Thyroid gland (tissue), 4 donors: ENCODE data around the gene HCFC1R1.

Experiments
- POLR2A ChIP-seq, 2 donors: fragments of 450-650 bp; IDR thresholded peaks; one replicate each; pipeline ENCODE4 v1.6.1; 2017; ENCODE audit warnings: antibody characterized with exemption in 2 of 2, mild to moderate bottlenecking in 2 of 2, moderate library complexity in 1 of 2
- TF ChIP-seq, protein P1 (sequence below), 6 experiments: fragments of 200-600 bp in 3 of 6; fragments of 450-650 bp in 3 of 6; sonication (generic) in 3 of 6; IDR thresholded peaks; one replicate each; pipeline ENCODE4 v1.5.1; 2016 to 2019; ENCODE audit warnings: antibody characterized with exemption in 6 of 6, mild to moderate bottlenecking in 2 of 6, inconsistent platforms in 1 of 6, moderate library complexity in 1 of 6

DNA sequence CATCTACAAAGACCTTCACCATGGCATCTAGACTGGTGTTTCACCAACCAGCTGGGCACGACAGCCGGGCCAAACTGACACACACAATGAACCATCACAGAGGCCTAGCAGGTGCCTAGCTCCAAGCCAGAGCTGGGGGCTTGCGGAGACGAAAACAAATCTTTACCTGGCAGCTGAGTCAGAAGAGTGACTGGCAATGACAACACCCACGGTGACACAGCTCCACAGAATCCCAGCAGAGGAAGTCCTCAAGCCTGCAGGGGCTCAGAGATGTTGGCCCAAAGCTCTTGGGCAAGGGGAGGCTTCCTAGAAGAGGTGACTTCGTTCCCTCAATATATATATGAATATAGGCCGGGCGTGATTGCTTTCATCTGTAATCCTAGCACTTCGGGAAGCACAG lies 27.8 kb upstream of the HCFC1R1 start:
- TF ChIP-seq, protein P1, sequence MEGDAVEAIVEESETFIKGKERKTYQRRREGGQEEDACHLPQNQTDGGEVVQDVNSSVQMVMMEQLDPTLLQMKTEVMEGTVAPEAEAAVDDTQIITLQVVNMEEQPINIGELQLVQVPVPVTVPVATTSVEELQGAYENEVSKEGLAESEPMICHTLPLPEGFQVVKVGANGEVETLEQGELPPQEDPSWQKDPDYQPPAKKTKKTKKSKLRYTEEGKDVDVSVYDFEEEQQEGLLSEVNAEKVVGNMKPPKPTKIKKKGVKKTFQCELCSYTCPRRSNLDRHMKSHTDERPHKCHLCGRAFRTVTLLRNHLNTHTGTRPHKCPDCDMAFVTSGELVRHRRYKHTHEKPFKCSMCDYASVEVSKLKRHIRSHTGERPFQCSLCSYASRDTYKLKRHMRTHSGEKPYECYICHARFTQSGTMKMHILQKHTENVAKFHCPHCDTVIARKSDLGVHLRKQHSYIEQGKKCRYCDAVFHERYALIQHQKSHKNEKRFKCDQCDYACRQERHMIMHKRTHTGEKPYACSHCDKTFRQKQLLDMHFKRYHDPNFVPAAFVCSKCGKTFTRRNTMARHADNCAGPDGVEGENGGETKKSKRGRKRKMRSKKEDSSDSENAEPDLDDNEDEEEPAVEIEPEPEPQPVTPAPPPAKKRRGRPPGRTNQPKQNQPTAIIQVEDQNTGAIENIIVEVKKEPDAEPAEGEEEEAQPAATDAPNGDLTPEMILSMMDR (IDR thresholded peaks at IDR 0.05) = no peak
- no peak for TF ChIP-seq POLR2A (IDR thresholded peaks at IDR 0.05)
